ENCODE data around the gene SCN5A. TPM values are rescaled to one million over a fixed set of nuclear protein-coding genes. Genes with fewer than 3 reads are reported as not detected.

SCN5A gene
- total and polyA plus RNA-seq, 2 of the 13 experiments (the other 11 are each of a cell fraction or from before 2014, with no cell fraction given), result 0.22 TPM; not detected in 1

GRCh38 chr3:38534180-38534579, 115.3 kb downstream of the SCN5A start:
- POLR2A ChIA-PET, result no interaction called here

More at GRCh38 chr3:38534180-38534579, 115.3 kb downstream of the SCN5A start:
- no peak for TF ChIP-seq PREB (CRISPR knock-in tag; IDR thresholded peaks at IDR 0.05)
- no peak for TF ChIP-seq NFIB (CRISPR knock-in tag; IDR thresholded peaks at IDR 0.05; ENCODE audit: borderline replicate concordance)
- no peak for TF ChIP-seq RCOR2 (CRISPR knock-in tag; IDR thresholded peaks at IDR 0.05)
- no peak for TF ChIP-seq KLF9 (CRISPR knock-in tag; IDR thresholded peaks at IDR 0.05; ENCODE audit: low read depth)
- no peak for TF ChIP-seq CHD2 (IDR thresholded peaks at IDR 0.05; ENCODE audit: low read depth, low read length)
- no peak for TF ChIP-seq SP5 (CRISPR knock-in tag; IDR thresholded peaks at IDR 0.05; ENCODE audit: borderline replicate concordance, low read depth)
- no peak for TF ChIP-seq KLF11 (CRISPR knock-in tag; IDR thresholded peaks at IDR 0.05)
- TF ChIP-seq ARNT2 (CRISPR knock-in tag; IDR thresholded peaks at IDR 0.05; ENCODE audit: low read depth), result no peak
- TF ChIP-seq MLXIP (CRISPR knock-in tag; IDR thresholded peaks at IDR 0.05; ENCODE audit: borderline replicate concordance), result no peak
- TF ChIP-seq ZNF737 (CRISPR knock-in tag; IDR thresholded peaks at IDR 0.05; ENCODE audit: borderline replicate concordance), result no peak
- no peak for TF ChIP-seq SNAI1 (CRISPR knock-in tag; IDR thresholded peaks at IDR 0.05; ENCODE audit: borderline replicate concordance)
- TF ChIP-seq THYN1 (CRISPR knock-in tag; IDR thresholded peaks at IDR 0.05; ENCODE audit: borderline replicate concordance, low read depth), result no peak
- Histone ChIP-seq H2AFZ (ENCODE audit: low read length) (no peak overlapping the region), H3K79me2 (ENCODE audit: insufficient read depth, low read length) (no peaks in the 10 kb centered on the region), H3K4me2 (ENCODE audit: low read depth, low read length) (no peak overlapping the region), H3K4me3 (replicated peaks in 1 of 3; ENCODE audit: insufficient read depth in 1 of 3, low read depth in 2 of 3, low read length in 3 of 3) (no peak overlapping the region), H3K9ac (ENCODE audit: insufficient read depth, low read depth, low read length) (no peak overlapping the region), H4K20me1 (ENCODE audit: insufficient read depth, low read length) (no peaks in the 10 kb centered on the region), H3K36me3 (replicated peaks in 1 of 2; ENCODE audit: control insufficient read depth in 1 of 2, insufficient read depth in 2 of 2, low read length in 2 of 2) (no peaks in the 10 kb centered on the region), H3K27me3 (ENCODE audit: control insufficient read depth in 1 of 2, insufficient read depth in 2 of 2, low read length in 2 of 2) (no peaks in the 10 kb centered on the region), H3K4me1 (ENCODE audit: insufficient read depth, low read length) (no peaks in the 10 kb centered on the region), H3K27ac (ENCODE audit: extremely low read length, insufficient read depth, low read length) (no peak overlapping the region), H3K9me3 (ENCODE audit: low read length) (no peaks in the 10 kb centered on the region)
- no TSS peak for BruUV-seq (replicated peaks)
- intact Hi-C loops (cut with micrococcal nuclease; ENCODE audit: unreplicated experiment) (no loop called here), in situ Hi-C loops (cut with HindIII; ENCODE audit: extremely low pct_ligation_motif_present, low pct_unique_long_range_greater_than_20kb) (loop anchor here (5.0 kb wide), 1 partner anchor 113 kb away; the partner anchor contains the start of gene SCN5A)
- DNase-seq (ENCODE audit: low spot score) (no peak), ATAC-seq (no peak), FAIRE-seq (no peak)
- WGBS (ENCODE audit: low lambda C conversion rate), result 100% methylated on average over 1 of the region's 2 CpGs
- CTCF ChIA-PET (ENCODE audit: low intra/inter-chr PET ratio, low total read pairs), result no interaction called here
